ENCODE measurements around the gene WWP2.

WWP2 gene

DNA sequence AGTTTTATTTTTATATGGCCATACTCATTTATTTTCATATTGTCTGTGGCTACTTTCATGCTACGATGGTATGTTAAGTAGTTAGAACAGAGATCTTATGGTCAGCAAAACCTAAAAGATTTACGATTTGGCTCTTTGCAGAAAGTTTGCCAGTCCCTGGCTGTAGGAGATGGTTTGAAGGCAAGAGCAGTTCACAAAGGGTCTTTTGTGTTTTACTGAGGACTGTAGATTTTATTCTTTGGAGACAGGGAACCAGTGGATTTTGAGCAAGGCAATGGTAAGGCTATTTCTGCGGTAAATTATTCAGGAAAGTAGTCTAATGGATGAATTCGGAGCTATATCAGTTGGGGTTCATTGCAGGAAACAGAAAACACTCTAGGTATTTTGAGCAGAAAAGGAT lies 90.7 kb downstream of the WWP2 start:
- TF ChIP-seq CEBPB (IDR thresholded peaks at IDR 0.05) (no peak), EGR1 (IDR thresholded peaks at IDR 0.05) (no peak), TEAD4 (IDR thresholded peaks at IDR 0.05) (no peak), TCF12 (IDR thresholded peaks at IDR 0.05; ENCODE audit: low read depth) (no peak), YY1 (IDR thresholded peaks at IDR 0.05; ENCODE audit: low read depth) (no peak), NFIC (IDR thresholded peaks at IDR 0.05) (no peak), EP300 (IDR thresholded peaks at IDR 0.05; ENCODE audit: borderline replicate concordance) (no peak), FOXM1 (IDR thresholded peaks at IDR 0.05; ENCODE audit: borderline replicate concordance, low read depth) (no peak)
- TF ChIP-seq, protein P1, sequence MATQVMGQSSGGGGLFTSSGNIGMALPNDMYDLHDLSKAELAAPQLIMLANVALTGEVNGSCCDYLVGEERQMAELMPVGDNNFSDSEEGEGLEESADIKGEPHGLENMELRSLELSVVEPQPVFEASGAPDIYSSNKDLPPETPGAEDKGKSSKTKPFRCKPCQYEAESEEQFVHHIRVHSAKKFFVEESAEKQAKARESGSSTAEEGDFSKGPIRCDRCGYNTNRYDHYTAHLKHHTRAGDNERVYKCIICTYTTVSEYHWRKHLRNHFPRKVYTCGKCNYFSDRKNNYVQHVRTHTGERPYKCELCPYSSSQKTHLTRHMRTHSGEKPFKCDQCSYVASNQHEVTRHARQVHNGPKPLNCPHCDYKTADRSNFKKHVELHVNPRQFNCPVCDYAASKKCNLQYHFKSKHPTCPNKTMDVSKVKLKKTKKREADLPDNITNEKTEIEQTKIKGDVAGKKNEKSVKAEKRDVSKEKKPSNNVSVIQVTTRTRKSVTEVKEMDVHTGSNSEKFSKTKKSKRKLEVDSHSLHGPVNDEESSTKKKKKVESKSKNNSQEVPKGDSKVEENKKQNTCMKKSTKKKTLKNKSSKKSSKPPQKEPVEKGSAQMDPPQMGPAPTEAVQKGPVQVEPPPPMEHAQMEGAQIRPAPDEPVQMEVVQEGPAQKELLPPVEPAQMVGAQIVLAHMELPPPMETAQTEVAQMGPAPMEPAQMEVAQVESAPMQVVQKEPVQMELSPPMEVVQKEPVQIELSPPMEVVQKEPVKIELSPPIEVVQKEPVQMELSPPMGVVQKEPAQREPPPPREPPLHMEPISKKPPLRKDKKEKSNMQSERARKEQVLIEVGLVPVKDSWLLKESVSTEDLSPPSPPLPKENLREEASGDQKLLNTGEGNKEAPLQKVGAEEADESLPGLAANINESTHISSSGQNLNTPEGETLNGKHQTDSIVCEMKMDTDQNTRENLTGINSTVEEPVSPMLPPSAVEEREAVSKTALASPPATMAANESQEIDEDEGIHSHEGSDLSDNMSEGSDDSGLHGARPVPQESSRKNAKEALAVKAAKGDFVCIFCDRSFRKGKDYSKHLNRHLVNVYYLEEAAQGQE (IDR thresholded peaks at IDR 0.05; ENCODE audit: low read depth), result no peak
- TF ChIP-seq, protein P2, sequence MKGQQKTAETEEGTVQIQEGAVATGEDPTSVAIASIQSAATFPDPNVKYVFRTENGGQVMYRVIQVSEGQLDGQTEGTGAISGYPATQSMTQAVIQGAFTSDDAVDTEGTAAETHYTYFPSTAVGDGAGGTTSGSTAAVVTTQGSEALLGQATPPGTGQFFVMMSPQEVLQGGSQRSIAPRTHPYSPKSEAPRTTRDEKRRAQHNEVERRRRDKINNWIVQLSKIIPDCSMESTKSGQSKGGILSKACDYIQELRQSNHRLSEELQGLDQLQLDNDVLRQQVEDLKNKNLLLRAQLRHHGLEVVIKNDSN (IDR thresholded peaks at IDR 0.05), result no peak

DNA sequence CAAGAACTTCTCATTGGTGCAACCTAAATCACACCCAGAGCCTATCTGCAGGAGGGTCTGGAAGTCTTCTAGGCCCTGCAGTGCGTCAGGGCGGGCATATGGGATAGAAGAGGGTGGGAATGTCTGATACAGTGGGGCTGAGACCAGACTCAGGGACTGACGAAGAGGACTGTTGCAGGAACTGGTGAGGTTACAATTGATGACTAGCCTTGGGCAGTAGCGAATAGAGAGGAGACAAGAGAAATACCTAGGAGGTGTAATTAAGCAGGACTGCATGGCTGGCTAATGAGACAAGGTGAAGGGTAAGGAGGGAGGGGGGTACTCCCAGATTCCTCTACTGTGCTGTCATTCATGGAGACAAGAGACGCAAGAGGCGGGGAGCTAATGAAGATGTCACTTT lies 91.3 kb downstream of the WWP2 start:
- TF ChIP-seq NFIC (IDR thresholded peaks at IDR 0.05), result no peak
- TF ChIP-seq, protein P3, sequence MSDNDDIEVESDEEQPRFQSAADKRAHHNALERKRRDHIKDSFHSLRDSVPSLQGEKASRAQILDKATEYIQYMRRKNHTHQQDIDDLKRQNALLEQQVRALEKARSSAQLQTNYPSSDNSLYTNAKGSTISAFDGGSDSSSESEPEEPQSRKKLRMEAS (IDR thresholded peaks at IDR 0.05), result no peak
- TF ChIP-seq ZBTB7A (IDR thresholded peaks at IDR 0.05; ENCODE audit: low read depth), result no peak
- TF ChIP-seq YY1 (IDR thresholded peaks at IDR 0.05; ENCODE audit: low read depth), result no peak
- TF ChIP-seq, protein P1 (IDR thresholded peaks at IDR 0.05; ENCODE audit: low read depth), result no peak
- no peak for TF ChIP-seq EGR1 (IDR thresholded peaks at IDR 0.05)
- TF ChIP-seq EP300 (IDR thresholded peaks at IDR 0.05; ENCODE audit: borderline replicate concordance), result no peak
- TF ChIP-seq, protein P2 (IDR thresholded peaks at IDR 0.05), result no peak
- TF ChIP-seq TEAD4 (IDR thresholded peaks at IDR 0.05), result no peak
- no peak for TF ChIP-seq CREB1 (IDR thresholded peaks at IDR 0.05; ENCODE audit: low read depth)

DNA sequence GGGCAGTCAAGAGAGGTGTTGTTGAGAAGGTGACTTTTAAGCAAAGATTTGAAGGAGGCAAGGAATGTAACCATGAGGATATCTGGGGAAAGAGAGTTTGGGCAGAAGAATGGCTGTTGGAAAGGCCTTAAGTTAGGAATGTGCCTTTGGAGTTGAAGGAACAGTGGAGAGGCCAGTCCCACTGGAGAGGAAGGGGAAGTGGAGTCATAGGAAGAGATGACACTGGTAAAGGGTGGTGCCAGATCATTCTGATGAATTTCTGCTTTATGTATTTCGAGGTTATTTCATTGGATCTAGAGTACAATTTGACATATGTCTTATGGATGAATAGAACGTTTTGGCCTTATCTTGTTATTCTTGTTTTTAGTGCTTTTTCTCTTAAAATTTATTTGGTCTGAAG lies 93.5 kb downstream of the WWP2 start:
- TF ChIP-seq, protein P2 (IDR thresholded peaks at IDR 0.05), result no peak
- TF ChIP-seq NFIC (IDR thresholded peaks at IDR 0.05) (no peak), EGR1 (IDR thresholded peaks at IDR 0.05) (no peak), TEAD4 (IDR thresholded peaks at IDR 0.05) (no peak), CEBPB (IDR thresholded peaks at IDR 0.05) (no peak), CREB1 (IDR thresholded peaks at IDR 0.05; ENCODE audit: low read depth) (no peak)
- TF ChIP-seq, protein P1 (IDR thresholded peaks at IDR 0.05; ENCODE audit: low read depth), result no peak

DNA sequence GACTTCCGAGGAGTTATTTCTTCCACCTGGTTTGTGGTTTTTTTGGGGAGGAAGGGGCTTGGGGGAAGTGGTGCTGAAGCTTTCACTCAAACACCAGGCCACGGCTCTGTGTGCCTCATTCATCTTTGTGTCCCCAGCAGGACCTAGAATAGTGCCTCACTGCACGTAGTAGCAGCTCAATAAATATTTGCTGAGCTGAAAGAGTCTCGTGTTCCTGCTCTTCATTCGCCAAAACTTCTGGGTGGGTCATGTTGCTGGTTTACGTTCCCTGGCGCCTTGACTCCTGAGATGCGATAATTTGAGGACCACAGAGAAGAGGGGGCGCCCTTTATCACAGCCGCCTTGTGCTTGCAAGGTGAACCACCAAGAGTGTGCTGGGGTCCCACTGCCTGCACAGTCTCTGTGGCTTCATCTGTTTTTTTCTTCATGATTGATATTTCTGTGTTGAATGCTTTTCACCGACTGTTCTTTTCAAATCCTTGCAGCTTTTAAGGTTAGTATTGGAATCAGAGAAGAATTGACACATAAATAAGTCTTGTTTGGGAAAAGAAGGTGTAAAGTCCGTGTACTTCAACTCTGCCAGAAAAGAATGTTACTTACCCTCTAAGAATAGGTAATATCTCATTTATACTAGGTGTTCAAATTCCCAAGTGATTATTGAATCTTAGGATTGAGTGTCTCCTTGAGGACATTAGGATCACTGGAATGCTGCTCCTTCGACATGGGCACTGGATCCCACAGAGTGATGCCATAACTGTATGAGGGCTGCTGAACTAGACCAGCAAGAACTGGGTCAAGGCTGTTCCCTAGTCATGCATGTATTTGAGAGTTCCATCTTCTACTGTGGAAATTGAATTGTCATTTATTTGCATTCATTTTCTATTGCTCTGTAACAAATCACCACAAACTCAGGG lies 96.3 kb downstream of the WWP2 start:
- TF ChIP-seq, protein P3 (IDR thresholded peaks at IDR 0.05), result no peak
- TF ChIP-seq CREB1 (IDR thresholded peaks at IDR 0.05; ENCODE audit: low read depth), result no peak
- TF ChIP-seq FOXM1 (IDR thresholded peaks at IDR 0.05; ENCODE audit: borderline replicate concordance, low read depth), result no peak
- TF ChIP-seq TCF12 (IDR thresholded peaks at IDR 0.05; ENCODE audit: low read depth), result no peak
- TF ChIP-seq ZBTB7A (IDR thresholded peaks at IDR 0.05; ENCODE audit: low read depth), result no peak
- TF ChIP-seq, protein P2 (IDR thresholded peaks at IDR 0.05), result no peak
- no peak for TF ChIP-seq TEAD4 (IDR thresholded peaks at IDR 0.05)
- TF ChIP-seq, protein P1 (IDR thresholded peaks at IDR 0.05; ENCODE audit: low read depth), result no peak
- no peak for TF ChIP-seq RAD21 (IDR thresholded peaks at IDR 0.05; ENCODE audit: low read depth)
- no peak for TF ChIP-seq CEBPB (IDR thresholded peaks at IDR 0.05)
- TF ChIP-seq YY1 (IDR thresholded peaks at IDR 0.05; ENCODE audit: low read depth), result no peak
- TF ChIP-seq NFIC (IDR thresholded peaks at IDR 0.05), result no peak
- TF ChIP-seq EGR1 (IDR thresholded peaks at IDR 0.05), result no peak
- TF ChIP-seq TAF1 (IDR thresholded peaks at IDR 0.05; ENCODE audit: low read depth), result no peak
- TF ChIP-seq EP300 (IDR thresholded peaks at IDR 0.05; ENCODE audit: borderline replicate concordance), result no peak
